Epithelial cell of umbilical artery (primary cell): ENCODE results near the gene VAMP2. TPM values are rescaled to one million over a fixed set of nuclear protein-coding genes. Genes with fewer than 3 reads are reported as not detected.

ENCODE experiments used
- total RNA-seq: library from RNA; depleted of rRNA; stranded (reverse); fragments of >200 nt; gene quantifications from 2 replicates; pipeline ENCODE4 v1.2.3, GENCODE V29; 2014

VAMP2 gene
- total RNA-seq = 4.2 and 8.1 TPM in 2 replicates

DNA sequence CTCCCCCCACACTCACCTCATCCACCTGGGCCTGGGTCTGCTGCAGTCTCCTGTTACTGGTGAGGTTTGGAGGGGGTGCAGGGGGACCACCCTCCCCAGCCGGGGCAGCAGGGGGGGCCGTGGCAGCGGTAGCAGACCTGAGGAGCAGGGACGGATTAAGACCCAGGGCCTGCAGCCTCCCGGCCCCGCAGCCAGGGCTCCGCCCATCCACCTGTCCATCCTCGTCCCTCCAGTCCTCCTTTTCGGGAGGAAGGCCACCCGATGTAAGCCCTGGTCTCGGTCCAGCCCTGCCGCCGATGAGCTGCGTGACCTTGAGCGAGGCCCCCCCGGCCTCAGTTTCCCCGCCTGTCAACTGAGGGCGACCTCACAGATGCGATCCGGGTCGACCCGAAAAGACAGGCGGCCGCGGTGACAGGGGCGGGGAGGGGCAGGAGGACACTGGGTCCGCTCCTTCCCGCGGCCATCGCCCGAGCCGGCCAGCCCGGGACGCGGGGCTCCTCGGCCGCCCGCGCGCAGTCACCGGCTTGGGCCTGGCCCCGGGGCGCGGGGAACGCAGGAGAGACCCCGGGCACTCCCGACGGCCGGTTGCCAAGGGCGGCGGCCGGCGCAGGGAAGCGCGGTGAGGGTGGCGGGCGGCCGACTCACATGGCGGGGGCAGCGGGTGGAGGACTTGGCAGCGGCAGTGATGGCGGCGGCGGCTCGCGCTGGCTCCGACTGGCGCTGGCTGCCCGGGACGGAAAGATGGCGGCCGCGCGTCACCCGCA is at the start of gene VAMP2:
VAMP2 (minus strand) TSS at position 716 of the 764 bp plus-strand sequence; CDS start at position 647, 69 bp downstream.

DNA sequence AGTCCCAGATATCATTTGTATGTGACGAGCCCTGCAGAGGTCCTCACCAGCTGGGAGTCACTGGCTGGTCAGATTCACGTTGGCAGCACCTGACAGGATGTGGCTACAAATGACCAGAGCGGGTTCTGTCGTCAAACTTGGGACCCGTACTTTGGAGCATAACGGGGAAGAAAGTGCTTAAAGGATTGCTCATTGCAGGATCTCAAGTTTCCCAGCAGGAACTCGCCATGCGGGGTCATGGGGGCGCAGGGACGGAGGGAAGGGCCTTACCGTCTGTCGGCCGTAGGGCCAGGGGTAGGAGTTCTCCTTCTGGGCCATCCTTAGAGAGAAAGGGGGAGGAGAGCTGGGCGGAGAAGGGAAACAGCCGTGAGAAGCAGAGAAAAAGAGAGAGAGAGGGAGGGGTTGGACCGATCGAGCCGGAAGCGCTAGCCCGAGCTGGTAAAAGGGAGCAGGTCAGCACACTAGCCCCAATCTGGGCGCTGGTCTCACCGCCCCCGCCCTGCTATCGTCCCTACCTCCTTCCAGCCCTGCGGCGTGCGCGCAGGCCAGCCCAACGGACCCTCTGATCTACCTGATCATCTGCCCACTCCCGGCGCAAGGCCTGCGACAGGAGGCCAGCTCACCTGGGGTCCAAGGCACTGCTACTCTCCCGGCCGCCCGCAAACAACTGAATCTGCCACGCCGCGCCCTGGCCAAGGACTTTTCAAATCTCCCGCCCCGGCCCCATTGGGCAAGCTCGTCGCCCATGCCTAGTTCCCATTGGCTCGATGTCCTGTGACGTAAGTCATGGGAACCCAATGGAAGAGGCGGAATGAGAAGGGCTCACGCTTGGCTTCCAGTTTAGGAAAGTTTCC is 47.4 kb upstream of the VAMP2 start, which contains the start of gene AURKB:
AURKB (minus strand) TSS at position 669 of the 854 bp plus-strand sequence; CDS start at position 318, 351 bp downstream.

DNA sequence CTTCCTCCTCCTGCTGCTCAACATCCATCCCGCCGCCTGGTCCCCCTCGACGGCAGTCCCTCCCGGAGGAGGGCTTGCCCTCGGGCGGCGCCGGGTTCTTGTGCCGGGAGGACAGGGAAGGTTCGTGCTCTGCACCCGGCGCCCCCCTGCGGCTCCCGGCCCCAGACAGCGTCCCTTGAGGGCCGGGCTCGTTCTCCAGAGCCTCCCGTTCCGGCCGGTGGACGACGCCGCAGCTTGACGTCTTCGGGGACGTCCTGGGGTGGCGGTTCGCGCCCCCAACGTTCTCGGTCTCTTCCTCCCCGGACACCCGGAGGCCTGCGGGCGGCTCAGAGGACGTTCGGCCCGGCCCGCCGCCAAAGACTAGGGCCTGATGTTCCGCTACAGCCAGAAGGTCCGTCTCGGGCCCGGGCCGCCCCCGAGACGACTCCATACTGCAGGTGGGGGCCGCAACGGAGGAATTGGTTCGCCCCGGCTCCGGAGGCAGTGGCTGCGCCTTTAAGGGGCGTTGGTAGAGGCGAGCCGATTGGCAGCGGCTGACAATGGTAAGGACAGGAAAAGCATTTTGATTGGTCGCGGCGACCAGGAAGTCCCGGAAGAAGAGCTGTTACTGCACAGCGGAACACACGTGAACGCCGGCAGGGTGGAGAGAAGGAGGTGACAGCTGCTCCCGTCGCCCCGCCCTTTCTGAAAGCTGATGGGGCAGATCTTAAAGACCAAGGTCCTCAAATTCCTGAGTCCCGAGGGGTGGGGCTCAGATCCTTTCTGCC is 27.1 kb upstream of the VAMP2 start, which contains the start of gene BORCS6:
BORCS6 (minus strand) TSS at position 470 of the 767 bp plus-strand sequence; CDS start at position 430, 40 bp downstream.

GRCh38 chr17:8176197-8176940 is 13.6 kb upstream of the VAMP2 start, which contains the start of gene TMEM107:
Gene TMEM107 (minus strand): TSS chr17:8176380. CDS start chr17:8176286, 94 bp downstream.

GRCh38 chr17:8152112-8152775 is 10.5 kb downstream of the VAMP2 start, which contains the start of gene PER1:
Gene PER1 (minus strand): TSS chr17:8152404. CDS start chr17:8150706, 1,698 bp downstream.

DNA sequence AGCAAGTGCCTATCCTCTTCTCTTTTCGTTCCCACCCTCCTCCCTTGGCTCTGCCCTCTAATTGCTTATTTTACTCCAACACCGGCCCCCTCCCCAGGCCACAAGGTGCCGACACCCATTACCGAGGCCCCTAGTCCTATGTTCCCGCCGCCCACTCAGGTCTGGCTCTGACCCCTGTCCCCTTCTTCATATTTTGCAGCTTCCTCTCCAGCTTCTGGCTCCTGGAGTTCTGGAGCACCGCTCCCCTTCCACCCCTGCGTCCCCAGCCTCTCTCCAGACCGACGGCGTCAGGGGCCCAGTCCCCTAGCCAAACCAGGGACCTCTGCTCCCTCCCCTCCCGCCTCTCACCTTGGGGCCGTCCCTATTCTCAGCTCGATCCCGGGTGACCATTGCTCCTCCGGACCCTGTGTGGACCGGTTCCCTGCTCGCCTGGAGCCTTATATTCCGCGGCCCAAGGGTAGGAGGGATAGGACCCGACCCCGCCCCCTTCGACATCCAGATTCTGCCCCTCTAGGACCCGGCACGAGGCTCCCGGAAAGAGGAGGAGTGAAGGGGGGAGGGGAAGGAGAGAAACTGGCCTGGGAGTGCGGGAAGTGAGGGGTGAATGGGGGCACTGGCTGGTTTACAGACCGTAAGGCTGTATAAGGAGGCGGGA is 38.9 kb downstream of the VAMP2 start, which contains the start of gene HES7:
HES7 (minus strand) TSS at position 412 of the 655 bp plus-strand sequence; CDS start at position 390, 22 bp downstream.

DNA sequence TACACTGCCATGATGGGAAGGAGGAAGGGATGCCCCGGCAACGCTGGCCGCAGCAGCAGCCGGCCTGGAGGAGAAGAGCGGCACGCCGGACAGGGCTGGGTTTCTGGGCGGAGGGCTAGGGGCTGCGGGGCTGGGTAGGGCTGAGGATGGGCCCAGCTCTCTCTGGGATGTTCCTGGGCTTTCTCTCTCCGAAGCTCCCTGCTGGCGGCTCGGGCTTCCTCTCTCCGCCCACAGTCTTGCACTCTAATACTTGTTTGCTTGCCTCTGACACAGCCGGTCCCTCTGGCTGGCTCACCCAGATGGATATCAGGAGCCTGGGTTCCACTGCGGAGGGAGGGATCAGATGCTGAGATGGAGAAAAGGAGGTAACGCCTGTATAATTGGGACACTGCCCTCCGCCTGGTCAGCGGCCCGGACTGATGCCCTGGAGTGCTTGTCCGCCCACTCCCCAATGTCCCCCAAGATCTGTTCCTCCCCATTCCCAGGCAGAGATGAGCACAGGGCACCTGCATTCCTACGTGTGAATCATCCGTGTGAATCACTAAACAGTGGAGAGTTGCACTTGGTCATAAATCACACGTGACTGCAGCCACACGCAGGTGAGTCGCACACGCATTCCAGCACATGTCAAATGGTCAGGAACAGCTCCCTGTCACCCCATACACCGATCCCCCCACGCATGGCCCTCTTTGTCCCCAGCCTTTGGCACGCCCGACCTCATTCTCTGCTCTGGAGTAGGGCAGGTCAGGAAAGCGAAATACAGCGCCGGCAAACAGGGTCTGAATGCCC is 44.6 kb downstream of the VAMP2 start, which contains the start of gene ALOXE3:
ALOXE3 (minus strand) TSS at position 535 of the 789 bp plus-strand sequence; CDS start at position 11, 524 bp downstream.

Other genes with a start within 250 kb of the VAMP2 start
- gene RNF227, start 246.7 kb downstream of the VAMP2 start, total RNA-seq = 0.65 and 0.76 TPM in 2 replicates
- gene KCNAB3, start 233.1 kb downstream of the VAMP2 start, total RNA-seq = 0.15 and 0.32 TPM in 2 replicates
- 34.5 and 35.4 TPM in 2 replicates for gene TRAPPC1, start 231.0 kb downstream of the VAMP2 start, total RNA-seq
- 15.9 and 17.0 TPM in 2 replicates for gene CNTROB, start 230.7 kb downstream of the VAMP2 start, total RNA-seq
- gene GUCY2D, start 160.3 kb downstream of the VAMP2 start, total RNA-seq = not detected in 2 replicates
- gene ALOX15B, start 123.9 kb downstream of the VAMP2 start, total RNA-seq = not detected in 2 replicates
- gene ALOX12B, start 75.2 kb downstream of the VAMP2 start, total RNA-seq = not detected in 2 replicates
- under 0.01 TPM in 1 of 2 replicates, not detected in the other for gene ALOXE3, start 44.4 kb downstream of the VAMP2 start, total RNA-seq
- gene HES7, start 38.8 kb downstream of the VAMP2 start, total RNA-seq = not detected in 2 replicates
- 2.9 and 3.2 TPM in 2 replicates for gene PER1, start 10.5 kb downstream of the VAMP2 start, total RNA-seq
- gene TMEM107, start 13.4 kb upstream of the VAMP2 start, total RNA-seq = 24.8 and 44.5 TPM in 2 replicates
- gene BORCS6, start 27.2 kb upstream of the VAMP2 start, total RNA-seq = 9.1 and 9.3 TPM in 2 replicates
- gene AURKB, start 47.6 kb upstream of the VAMP2 start, total RNA-seq = 41.3 and 62.6 TPM in 2 replicates
- gene CTC1, start 85.1 kb upstream of the VAMP2 start, total RNA-seq = 3.6 and 5.0 TPM in 2 replicates
- 37.0 and 39.2 TPM in 2 replicates for gene PFAS, start 86.3 kb upstream of the VAMP2 start, total RNA-seq
- 13.3 and 16.3 TPM in 2 replicates for gene RANGRF, start 125.7 kb upstream of the VAMP2 start, total RNA-seq
- gene SLC25A35, start 132.5 kb upstream of the VAMP2 start, total RNA-seq = 0.15 and 1.3 TPM in 2 replicates
- 14.0 and 16.3 TPM in 2 replicates for gene ARHGEF15, start 147.3 kb upstream of the VAMP2 start, total RNA-seq
- not detected in 2 replicates for gene ODF4, start 176.9 kb upstream of the VAMP2 start, total RNA-seq
- gene RPL26, start 220.2 kb upstream of the VAMP2 start, total RNA-seq = 4,516 and 5,400 TPM in 2 replicates
- gene RNF222, start 234.9 kb upstream of the VAMP2 start, total RNA-seq = not detected in 2 replicates